DMS53 treated with DMSO at 0.1 percent for 48 hours (cell line): ENCODE measurements around the gene TMEM126A.
A peak's percentile ranks its signal among the peaks of the same experiment; 100 is the strongest.
"Not testable (repeated sequence)": the region's sequence is repeated elsewhere in the genome, so short reads cannot be mapped to it uniquely, and the experiment has no call there.

Experiments used
- DNase-seq: peaks from one replicate; lab custom pipeline; 2025; ENCODE audit not compliant: unreplicated experiment; lab: John Stamatoyannopoulos, UW

The TMEM126A gene

DNA sequence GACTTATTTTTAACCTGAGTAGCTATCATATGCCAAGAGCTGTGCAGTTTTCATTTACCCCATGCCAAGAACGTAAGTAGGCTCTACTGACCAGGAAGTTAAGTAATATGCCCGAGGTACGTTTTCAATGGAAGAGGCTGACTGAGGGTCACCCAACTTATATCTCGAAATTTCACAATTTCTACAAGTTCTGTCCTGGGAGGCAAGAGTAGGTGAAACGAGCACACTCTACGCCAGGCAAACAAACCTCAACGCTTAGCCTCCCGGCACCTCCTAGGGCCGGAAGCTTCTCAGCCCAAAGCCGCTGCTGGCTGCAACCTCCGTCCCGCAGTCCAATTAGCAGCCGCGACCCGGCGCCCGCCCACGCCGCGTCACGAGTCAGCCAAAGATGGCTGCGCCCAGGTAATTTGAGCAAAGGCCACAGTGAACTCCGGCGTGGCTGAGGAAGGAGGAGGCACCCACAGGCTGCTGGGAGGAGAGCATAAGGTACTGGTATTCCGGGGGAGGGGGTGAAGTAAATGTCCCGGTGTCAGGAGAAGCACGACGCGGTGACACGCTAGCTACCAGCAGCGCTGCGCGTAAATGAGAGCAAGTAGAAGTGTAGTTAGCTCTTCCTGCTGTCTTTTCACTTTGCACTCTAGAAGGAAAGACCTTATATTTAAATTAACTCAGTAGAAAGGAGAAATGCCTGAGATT lies at the start of gene TMEM126A:
TMEM126A (plus strand) TSS at position 364 of the 696 bp plus-strand sequence. CDS start 2,289 bp downstream, outside the sequence.
- DNase-seq = peak; percentile 98

DNA sequence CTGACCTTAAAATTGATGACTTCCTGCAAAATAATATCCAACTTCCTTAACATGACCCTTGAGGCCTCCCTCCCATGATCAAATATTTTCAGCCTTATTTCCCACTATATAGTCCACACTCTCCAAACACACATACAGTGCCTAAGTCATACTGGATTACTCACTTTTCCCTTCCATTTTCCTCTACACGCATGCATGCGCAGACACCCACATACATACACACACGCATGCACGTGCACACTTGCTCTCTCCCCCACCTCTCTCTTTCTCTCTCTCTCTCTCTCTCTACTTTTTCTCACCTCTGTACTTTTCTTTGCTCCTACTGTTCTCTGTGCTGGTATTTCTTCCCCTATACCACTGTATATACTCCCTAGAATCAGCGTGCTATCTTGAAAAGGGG lies 48.7 kb upstream of the TMEM126A start:
- DNase-seq = no peak

DNA sequence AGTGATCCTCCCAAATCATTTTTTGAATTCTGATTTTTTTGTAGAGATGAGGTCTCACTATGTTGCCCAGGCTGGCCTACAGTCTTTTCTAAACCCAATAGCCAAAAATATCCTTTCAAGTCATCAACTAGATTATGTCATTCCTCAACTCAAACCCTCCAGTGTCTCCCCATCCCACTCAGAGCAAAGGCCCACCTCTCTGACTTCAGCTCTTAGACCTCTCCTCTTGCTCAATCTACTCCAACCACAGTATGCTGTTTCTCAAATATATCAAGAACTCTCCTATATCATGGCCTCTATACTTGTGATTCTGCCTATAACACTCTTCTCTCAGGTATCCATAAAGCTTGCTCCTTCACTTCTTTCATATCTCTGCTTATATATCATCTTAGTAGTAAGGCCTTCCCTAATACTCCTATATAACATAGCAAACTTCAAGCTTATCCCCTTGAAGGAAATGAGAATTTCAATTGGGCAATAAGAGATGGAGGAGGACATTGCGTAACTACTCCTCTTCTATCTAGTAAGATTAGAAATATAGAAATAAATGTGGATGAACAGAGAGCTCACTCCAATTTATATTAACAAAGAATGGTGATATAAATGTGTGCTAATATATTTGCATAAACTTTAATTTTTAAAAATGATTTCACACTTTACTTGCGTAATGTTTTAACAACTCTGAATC lies 45.1 kb upstream of the TMEM126A start:
- DNase-seq = no peak

DNA sequence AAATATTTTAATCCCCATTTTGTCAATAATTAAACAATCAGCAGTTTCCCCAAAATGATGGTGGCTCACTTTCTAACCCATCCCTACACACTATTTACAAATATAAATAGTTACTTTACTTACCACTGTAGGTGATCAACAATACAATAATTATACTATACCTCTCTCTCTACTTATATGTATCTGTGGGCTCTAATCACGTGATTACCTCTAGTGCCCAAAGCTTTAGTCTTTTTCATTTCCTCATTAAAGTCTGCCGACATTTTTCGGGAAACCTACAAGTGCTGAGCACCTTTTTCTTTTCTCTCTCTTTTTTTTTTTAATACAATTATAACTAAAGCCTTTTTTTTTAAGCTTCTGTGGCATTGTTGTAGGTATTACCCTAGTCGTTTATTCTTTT lies 44.5 kb upstream of the TMEM126A start:
- DNase-seq = no peak

DNA sequence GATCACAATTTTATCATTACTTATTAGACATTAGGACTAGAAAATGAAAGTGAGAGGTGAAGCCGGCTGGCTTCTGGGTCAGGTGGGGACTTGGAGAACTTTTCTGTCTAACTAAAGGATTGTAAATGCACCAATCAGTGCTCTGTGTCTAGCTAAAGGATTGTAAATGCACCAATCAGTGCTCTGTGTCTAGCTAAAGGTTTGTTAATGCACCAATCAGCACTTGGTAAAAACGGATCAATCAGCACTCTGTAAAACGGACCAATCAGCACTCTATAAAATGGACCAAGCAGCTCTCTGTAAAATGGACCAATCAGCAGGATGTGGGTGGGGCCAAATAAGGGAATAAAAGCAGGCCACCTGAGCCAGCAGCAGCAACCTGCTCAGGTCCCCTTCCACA lies 41.5 kb upstream of the TMEM126A start:
- DNase-seq = not testable (repeated sequence)

DNA sequence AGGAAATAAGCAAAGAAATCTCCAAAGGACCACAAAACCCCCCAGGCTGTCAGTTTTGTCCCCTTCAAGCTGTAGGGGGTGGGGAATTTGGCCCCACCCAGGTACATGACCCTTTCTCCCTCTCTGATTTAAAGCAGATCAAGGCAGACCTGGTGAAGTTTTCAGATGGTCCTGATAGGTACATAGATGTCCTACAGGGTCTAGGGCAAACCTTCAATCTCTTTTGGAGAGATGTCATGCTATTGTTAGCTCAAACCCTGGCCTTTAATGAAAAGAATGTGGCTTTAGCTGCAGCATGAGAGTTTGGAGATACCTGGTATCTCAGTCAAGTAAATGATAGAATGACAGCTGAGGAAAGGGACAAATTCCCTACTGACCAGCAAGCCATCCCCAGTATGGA lies 39.1 kb upstream of the TMEM126A start:
- not testable (repeated sequence) for DNase-seq

DNA sequence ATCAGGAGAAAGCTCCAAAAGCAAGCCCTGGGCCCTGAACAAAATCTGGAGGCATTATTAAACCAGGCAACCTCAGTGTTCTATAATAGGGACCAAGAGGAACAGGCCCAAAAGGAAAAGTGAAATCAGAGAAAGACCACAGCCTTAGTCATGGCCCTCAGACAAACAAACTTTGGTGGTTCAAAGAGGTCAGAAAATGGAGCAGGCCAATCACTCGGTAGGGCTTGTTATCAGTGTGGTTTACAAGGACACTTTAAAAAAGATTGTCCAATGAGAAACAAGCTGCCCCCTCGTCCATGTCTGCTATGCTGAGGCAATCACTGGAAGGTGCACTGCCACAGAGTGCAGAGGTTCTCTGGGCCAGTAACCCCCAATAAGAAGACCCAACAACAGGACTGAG lies 38.5 kb upstream of the TMEM126A start:
- DNase-seq = not testable (repeated sequence)

DNA sequence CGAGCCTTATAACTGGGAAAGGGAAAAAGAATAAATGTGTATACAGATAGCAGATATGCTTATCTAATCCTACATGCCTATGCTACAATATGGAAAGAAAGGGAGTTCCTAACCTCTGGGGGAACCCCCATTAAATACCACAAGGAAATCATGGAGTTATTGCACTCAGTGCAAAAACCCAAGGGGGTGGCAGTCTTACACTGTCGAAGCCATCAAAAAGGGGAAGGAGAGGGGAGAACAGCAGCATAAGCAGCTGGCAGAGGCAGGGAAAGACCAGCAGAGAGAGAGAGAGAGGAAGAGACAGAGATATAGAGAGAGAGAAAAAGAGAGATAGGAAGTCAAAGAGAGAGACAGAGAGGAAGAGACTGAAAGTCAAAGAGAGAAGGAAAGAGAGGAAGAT lies 36.1 kb upstream of the TMEM126A start:
- DNase-seq = not testable (repeated sequence)

DNA sequence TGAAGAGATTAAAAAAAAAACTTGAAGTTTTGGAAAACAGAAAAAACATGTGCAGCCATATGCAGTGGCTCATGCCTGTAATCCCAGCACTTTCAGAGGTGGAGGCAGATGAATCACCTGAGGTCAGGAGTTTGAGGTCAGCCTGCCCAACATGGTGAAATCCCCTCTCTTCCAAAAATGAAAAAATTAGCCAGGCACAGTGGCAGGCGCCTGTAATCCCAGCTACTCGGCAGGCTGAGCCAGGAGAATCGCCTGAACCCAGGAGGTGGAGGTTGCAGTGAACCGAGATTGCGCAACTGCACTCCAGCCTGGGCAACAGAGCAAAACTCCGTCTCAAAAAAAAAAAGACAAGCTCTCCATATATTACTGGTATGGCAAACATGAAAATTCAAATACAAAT lies 28.3 kb upstream of the TMEM126A start:
- no peak for DNase-seq

DNA sequence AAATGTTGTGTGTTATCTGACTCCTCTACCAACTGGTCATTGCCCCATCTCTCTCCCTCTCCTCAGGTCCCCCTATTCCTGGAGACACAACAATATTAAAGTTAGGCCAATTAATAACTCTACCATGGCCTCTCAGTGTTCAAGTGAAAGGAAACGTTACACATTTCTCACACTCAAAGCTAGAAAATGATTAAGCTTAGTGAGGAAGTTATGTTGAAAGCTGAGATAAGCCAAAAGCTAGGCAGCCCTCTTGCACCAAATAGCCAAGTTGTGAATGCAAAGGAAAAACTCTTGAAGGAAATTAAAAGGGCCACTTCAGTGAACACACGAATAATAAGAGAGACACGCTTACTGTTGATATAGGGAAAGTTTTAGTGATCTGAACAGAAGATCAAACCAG lies 27.5 kb upstream of the TMEM126A start:
- no peak for DNase-seq

DNA sequence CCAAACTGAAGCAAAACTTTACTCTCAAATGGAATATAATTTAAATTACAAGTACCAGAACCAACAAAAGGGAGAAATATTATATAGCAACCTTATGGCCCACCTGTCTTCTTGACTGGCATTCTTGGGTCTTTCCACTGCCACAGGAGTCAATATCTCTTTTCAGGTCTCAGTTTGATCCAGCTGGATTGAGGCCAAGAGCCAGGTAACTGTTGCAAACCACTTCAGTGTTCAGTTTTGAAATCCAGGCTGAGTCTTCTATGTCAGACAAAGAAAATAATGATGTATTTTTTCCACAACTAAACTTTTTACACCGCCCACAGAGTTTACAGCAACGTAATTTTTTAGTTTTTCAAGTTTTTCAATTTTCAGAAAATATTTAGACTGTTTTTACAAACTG lies 21.3 kb upstream of the TMEM126A start:
- no peak for DNase-seq

DNA sequence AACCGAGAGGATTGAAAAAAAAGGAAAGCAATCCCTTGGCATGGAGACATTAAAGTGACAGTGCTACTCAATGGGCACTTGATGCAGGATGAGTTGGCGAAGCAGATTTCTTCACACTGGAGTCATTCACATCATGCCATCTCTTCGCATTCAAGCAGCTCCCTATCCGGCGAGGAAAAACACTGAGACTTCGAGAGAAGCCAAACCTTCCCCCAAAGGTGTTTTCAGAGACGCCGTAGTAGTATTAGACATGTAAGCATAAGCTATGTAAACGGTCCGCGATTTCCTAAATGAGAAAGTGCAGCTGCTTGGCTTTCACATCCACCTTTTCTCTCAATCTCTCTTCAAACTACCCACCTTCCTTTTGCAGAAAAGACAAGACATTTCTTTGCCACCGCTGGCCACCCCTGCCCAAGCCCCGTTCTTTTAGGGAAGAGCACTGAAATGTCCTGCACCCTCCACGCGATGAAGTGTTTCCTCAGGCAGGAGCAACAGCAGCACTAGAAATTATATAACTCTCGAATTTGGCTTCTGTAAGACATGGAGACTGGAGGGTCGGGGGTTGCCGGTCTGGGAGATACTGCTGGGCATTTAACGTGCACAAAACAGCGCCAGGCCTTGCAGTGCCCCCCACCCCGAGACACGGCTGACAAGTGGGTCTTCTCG lies 20.3 kb upstream of the TMEM126A start, which contains the start of gene DLG2:
DLG2 (minus strand) TSS at position 13 of the 666 bp plus-strand sequence.
- peak; percentile 67 for DNase-seq

DNA sequence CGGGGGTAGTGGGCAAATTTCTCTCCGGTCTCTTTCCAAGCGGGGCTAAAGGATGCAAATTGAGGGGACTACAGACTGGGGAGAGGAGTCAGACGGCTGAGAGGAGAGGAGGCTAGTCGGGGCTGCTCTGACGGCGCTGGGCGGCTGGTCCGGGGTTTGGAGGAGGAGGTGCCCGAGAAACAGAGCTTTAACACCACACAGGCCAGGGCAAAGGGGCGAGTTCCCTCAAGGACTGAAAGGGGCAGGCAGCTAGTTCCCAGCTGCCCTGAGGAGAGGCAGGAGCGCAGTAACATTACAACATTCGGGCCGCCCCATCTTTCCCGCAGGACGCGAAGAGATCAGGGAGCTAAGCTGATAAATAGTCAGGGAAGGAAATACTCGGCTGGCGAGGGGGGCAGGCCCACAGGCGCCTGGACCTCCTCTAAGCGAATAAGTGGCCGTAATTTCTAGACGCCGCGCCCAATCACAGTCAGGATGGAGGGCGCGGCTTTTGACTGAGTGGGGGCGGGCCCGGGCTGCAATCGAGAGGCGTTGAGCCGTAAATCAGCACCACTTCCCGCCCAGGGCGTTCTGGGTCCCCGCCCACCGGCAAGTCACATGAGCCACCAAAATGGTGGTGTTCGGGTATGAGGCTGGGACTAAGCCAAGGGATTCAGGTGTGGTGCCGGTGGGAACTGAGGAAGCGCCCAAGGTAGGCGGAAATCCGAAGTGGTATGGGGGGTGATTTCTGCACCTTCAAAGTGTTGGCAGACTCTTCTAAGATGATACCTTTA lies 19.6 kb upstream of the TMEM126A start, which contains the start of gene TMEM126B:
TMEM126B (plus strand) TSS at position 596 of the 773 bp plus-strand sequence; CDS start at position 611, 15 bp downstream.
- DNase-seq = peak; percentile 100

DNA sequence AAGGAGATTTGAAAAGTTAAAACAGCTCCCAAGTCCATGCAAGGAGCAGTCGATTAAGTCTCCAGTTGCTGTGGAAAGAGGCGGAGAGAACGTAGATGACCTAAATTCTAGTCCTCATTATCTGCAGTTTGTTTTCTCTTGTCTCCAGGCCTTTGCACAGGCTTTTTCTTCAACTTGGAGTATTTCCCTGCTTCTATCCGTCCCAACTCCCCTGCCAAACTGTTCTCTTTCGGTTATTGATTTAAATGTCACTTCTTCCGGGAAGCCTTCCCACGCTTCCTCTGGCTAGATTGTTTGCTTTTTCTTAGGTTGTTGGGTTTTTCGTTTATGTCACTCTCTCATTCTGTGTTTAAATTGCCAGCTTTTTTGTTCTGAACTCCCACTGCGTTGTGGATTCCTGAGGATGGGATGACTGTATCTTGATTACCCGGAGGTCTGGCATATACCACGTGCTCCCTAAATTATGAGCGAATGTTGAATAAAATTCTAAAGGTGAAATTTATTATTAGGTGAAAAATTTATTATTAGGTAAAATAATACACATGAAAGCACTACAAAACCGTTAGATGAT lies 18.9 kb upstream of the TMEM126A start:
- DNase-seq = no peak

DNA sequence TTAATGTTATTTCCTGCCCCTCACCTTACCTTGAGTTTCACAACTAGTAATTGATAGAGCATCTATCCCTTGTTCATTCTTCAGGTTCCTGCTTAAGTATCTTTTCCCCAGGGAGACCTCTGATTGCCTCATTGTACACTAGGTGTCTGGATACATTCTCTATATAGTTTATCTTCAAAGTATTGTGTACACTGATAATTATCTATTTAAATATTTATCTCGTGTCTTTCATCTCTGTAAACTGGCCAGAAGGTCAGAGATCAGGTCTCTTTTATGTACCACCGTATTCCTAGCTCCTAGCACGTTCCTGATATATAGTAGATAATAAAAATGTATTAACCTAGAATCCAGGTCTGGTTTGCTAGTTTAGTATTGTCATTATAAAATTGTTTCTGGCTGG lies 13.0 kb upstream of the TMEM126A start:
- DNase-seq = no peak

DNA sequence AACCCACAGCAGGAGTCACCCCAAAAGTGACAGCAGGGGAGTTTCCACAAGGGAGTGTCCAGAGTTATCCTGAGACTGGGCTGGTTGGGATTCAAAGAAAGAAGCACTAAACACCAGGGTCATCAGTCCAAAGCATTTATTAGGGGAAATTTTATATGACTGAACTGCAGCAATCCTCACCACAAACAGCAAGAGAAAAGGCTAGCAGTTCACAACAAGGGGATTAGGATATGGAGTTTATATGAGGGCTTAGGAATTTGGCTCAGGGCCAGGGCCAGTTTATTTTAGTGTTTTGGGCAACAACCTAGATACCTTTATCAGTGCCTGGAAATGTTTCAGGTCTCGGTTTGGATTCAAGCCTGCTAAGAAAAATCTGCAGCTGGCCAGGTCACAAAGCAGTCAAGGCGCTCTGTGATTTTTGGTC lies 4.6 kb upstream of the TMEM126A start:
- DNase-seq = no peak

DNA sequence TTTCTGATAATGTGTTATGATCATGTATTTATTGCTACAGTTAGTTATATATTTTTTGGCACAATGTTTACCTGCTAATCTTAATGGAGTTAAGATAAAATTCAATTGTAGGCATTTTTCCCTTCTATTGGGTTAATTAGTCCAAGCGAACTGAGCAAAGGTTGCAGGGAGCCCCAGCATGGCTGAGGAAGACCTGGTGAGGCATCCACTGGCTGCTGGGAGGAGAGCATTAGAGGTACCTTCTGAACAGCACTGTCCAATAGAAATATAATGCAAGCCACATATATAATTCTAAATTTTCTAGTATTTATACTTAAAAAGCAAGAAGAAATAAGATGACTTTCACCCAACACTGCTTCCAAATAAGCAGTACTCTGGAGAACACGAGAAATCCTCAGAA lies 689 bp upstream of the TMEM126A start:
- no peak for DNase-seq

DNA sequence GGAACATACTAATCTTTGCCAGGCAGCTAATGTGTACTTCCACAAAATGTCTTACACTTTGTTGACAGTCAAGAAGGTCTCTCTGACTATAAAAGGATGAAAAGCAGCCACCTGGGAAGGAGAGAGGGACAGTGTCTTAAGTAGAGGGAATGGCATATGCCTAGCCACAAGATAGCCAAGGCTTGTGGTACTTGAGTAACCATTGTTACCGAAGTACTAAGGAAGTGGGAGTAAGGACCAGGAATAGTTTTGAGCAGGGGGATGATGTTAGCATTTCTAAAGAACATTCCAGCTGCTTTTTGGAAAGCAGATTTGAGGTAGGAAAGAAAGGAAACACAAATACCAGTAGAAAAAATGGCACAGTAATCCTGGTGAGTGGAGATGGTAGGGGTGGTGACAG lies 3.4 kb downstream of the TMEM126A start:
- DNase-seq = no peak

DNA sequence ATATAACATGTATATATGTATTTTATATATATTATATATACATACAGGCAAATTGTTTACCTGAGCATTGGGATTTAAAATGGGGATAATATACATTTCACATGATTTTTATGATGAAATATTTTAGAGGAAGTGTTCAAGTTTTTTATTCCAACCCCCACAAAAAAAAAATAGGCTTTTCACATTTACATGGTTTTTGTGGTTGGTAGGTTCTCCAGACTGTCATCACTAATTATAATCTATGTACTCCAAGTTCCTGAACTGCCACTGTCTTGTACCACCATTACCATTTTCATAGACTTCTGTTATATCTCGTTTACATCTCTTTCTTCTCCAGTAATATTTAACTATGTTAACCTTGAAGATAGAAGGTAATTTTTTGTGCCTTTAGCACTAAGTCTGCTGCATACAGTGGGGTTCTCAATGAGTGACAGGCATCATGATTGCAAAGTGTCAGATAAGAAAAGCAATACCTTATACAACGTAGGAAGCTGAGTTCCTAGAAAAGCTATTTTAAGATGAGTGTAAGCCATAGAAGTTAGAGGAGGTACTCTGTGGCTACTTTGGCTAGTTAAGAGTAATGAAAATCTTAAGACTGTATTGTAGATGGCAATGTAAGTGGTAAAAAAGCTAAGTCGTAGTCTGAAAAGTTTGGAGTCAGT lies 5.2 kb downstream of the TMEM126A start:
- DNase-seq = no peak

DNA sequence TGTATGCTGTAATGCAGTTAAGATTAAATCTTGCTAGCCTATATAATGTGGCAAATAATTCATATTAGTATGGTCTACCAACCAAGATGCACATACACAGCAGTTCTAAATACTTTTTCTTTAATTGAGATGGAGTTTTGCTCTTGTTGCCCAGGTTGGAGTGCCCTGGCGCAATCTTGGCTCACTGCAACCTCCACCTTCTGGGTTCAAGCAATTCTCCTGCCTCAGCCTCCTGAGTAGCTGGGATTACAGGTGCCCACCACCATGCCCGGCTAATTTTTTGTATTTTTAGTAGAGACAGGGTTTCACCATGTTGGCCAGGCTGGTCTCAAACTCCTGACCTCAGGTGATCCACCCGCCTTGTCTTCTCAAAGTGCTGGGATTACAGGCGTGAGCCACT lies 6.6 kb downstream of the TMEM126A start:
- DNase-seq = not testable (repeated sequence)
